ENCODE measurements around the gene C4orf54. TPM values are rescaled to one million over a fixed set of nuclear protein-coding genes. Genes with fewer than 3 reads are reported as not detected.

C4orf54 gene
- total RNA-seq, 4 donors from 2014 or later: under 0.01 TPM; not detected in 3

- TF ChIP-seq CTCF (IDR thresholded peaks at IDR 0.05; ENCODE audit: low read depth): no peak
Measured at GRCh38 chr4:99647071-99647470, 10.6 kb downstream of the C4orf54 start.

GRCh38 chr4:99645638-99646037, 12.0 kb downstream of the C4orf54 start:
- TF ChIP-seq CTCF (IDR thresholded peaks at IDR 0.05; ENCODE audit: low read depth): no peak

GRCh38 chr4:99645036-99645435, 12.6 kb downstream of the C4orf54 start:
- no peak for TF ChIP-seq CTCF (IDR thresholded peaks at IDR 0.05; ENCODE audit: low read depth)

GRCh38 chr4:99644453-99644852, 13.2 kb downstream of the C4orf54 start:
- TF ChIP-seq CTCF (IDR thresholded peaks at IDR 0.05; ENCODE audit: low read depth): no peak

- no peak for TF ChIP-seq CTCF (IDR thresholded peaks at IDR 0.05; ENCODE audit: low read depth)
Measured at GRCh38 chr4:99642725-99643489, 14.7 kb downstream of the C4orf54 start.

- no peak for TF ChIP-seq CTCF (IDR thresholded peaks at IDR 0.05; ENCODE audit: low read depth)
Measured at GRCh38 chr4:99640676-99641075, 17.0 kb downstream of the C4orf54 start.

- TF ChIP-seq CTCF (IDR thresholded peaks at IDR 0.05; ENCODE audit: low read depth): no peak
Measured at GRCh38 chr4:99637174-99637573, 20.5 kb downstream of the C4orf54 start.
